PC-3 (cell line): ENCODE measurements around the gene CAPZB.

ENCODE experiments used
- CTCF ChIP-seq: fragments of 300-600 bp; sonication (generic); conservative IDR thresholded peaks from 2 replicates; pipeline ENCODE4 v1.5.1; 2017; ENCODE audit warnings: antibody characterized with exemption, low read depth, mild to moderate bottlenecking, low read length
- EZH2 ChIP-seq: fragments of 300-600 bp; sonication (generic); IDR thresholded peaks from one replicate; pipeline ENCODE4 v1.6.1; 2017; ENCODE audit warnings: antibody characterized with exemption, mild to moderate bottlenecking, low read length; ENCODE audit not compliant: unreplicated experiment
- EZH2phosphoT487 ChIP-seq: fragments of 300-600 bp; sonication (generic); IDR thresholded peaks from 2 replicates; pipeline ENCODE4 v1.6.1; 2018; ENCODE audit warnings: mild to moderate bottlenecking, antibody characterized with exemption, low read length, borderline replicate concordance

- TF ChIP-seq CTCF, result no peak
- TF ChIP-seq EZH2, result no peak
- TF ChIP-seq EZH2phosphoT487, result no peak
Observed at GRCh38 chr1:19435181-19435580, 50.2 kb downstream of the CAPZB start.
